Neural progenitor cell (in vitro differentiated cells): ENCODE results near the gene KRT12.

Experiments
- CTCF ChIP-seq: fragments of 200-600 bp; sonication (generic); IDR thresholded peaks from 2 replicates; pipeline ENCODE4 v1.5.1; 2017; ENCODE audit warnings: antibody characterized with exemption, mild to moderate bottlenecking
- EZH2phosphoT487 ChIP-seq: fragments of 200-600 bp; sonication (generic); IDR thresholded peaks from 2 replicates; pipeline ENCODE4 v1.6.1; 2017; ENCODE audit warnings: antibody characterized with exemption

- TF ChIP-seq EZH2phosphoT487 (no peak), CTCF (no peak)
These were observed 47.2 kb upstream of the KRT12 start for GRCh38 chr17:40914075-40914855.
